ENCODE measurements around the gene NEO1. TPM values are rescaled to one million over a fixed set of nuclear protein-coding genes. Genes with fewer than 3 reads are reported as not detected.

Gene NEO1
- polyA plus RNA-seq, 4 donors: 8.4 to 162 (median 21.7) TPM

GRCh38 chr15:73265536-73266153 is 213.4 kb downstream of the NEO1 start:
- Histone ChIP-seq H3K9me3 (ENCODE audit: control insufficient read depth in 2 of 2, insufficient read depth in 1 of 2, low read depth in 1 of 2, low read length in 1 of 2) (no peaks in the 10 kb centered on the region), H3K27me3 (ENCODE audit: control insufficient read depth in 3 of 3, insufficient read depth in 3 of 3, low read length in 3 of 3) (no peaks in the 10 kb centered on the region), H3K36me3 (ENCODE audit: control insufficient read depth in 3 of 3, insufficient read depth in 2 of 3, low read depth in 1 of 3, low read length in 3 of 3) (peaks cover 0 to 27% (median 2%) of the 10 kb centered on the region in 3 donors), H3K4me3 (ENCODE audit: low read depth in 1 of 3, low read length in 3 of 3) (no peak overlapping the region), H3K4me1 (ENCODE audit: control insufficient read depth in 3 of 3, insufficient read depth in 2 of 3, low read depth in 1 of 3, low read length in 2 of 3) (no peaks in the 10 kb centered on the region), H3K27ac (ENCODE audit: low read depth in 1 of 3, low read length in 2 of 3) (no peak overlapping the region)
- FAIRE-seq (no peak), DNase-seq (peak; percentile 33 to 55)
- 59 to 81% (median 74%) methylated on average over 4 of the region's 4 CpGs for WGBS, 3 donors

- Histone ChIP-seq H3K9me3 (ENCODE audit: control insufficient read depth in 2 of 2, insufficient read depth in 1 of 2, low read depth in 1 of 2, low read length in 1 of 2) (no peaks in the 10 kb centered on the region), H3K4me3 (ENCODE audit: low read depth in 1 of 3, low read length in 3 of 3) (no peak overlapping the region), H3K36me3 (ENCODE audit: control insufficient read depth in 3 of 3, insufficient read depth in 2 of 3, low read depth in 1 of 3, low read length in 3 of 3) (peaks cover 0 to 34% (median 2%) of the 10 kb centered on the region in 3 donors), H3K27ac (ENCODE audit: low read depth in 1 of 3, low read length in 2 of 3) (no peak overlapping the region), H3K27me3 (ENCODE audit: control insufficient read depth in 3 of 3, insufficient read depth in 3 of 3, low read length in 3 of 3) (no peaks in the 10 kb centered on the region), H3K4me1 (ENCODE audit: control insufficient read depth in 3 of 3, insufficient read depth in 2 of 3, low read depth in 1 of 3, low read length in 2 of 3) (no peaks in the 10 kb centered on the region)
- FAIRE-seq (no peak), DNase-seq (no peak)
- WGBS, 3 donors: 92 to 97% (median 96%) methylated on average over 1 of the region's 1 CpG
Observed at GRCh38 chr15:73268457-73268856, 216.2 kb downstream of the NEO1 start.

GRCh38 chr15:73270366-73271097 is 218.3 kb downstream of the NEO1 start:
- Histone ChIP-seq H3K9me3 (ENCODE audit: control insufficient read depth in 2 of 2, insufficient read depth in 1 of 2, low read depth in 1 of 2, low read length in 1 of 2) (no peaks in the 10 kb centered on the region), H3K27me3 (ENCODE audit: control insufficient read depth in 3 of 3, insufficient read depth in 3 of 3, low read length in 3 of 3) (no peaks in the 10 kb centered on the region), H3K27ac (ENCODE audit: low read depth in 1 of 3, low read length in 2 of 3) (no peak overlapping the region), H3K36me3 (ENCODE audit: control insufficient read depth in 3 of 3, insufficient read depth in 2 of 3, low read depth in 1 of 3, low read length in 3 of 3) (peaks cover 3 to 29% (median 5%) of the 10 kb centered on the region in 3 donors), H3K4me1 (ENCODE audit: control insufficient read depth in 3 of 3, insufficient read depth in 2 of 3, low read depth in 1 of 3, low read length in 2 of 3) (no peaks in the 10 kb centered on the region), H3K4me3 (ENCODE audit: low read depth in 1 of 3, low read length in 3 of 3) (no peak overlapping the region)
- FAIRE-seq (no peak), DNase-seq (no peak)
- WGBS, 3 donors: 70 to 86% (median 80%) methylated on average over 3 of the region's 3 CpGs

GRCh38 chr15:73273181-73274002 is 221.1 kb downstream of the NEO1 start:
- FAIRE-seq (no peak), DNase-seq (peak; percentile 59 to 62)
- H3K4me3 ChIP-seq (ENCODE audit: low read depth in 1 of 3, low read length in 3 of 3): no peak overlapping the region
- H3K36me3 ChIP-seq (ENCODE audit: control insufficient read depth in 3 of 3, insufficient read depth in 2 of 3, low read depth in 1 of 3, low read length in 3 of 3): peaks cover 3 to 25% (median 9%) of the 10 kb centered on the region in 3 donors
- no peaks in the 10 kb centered on the region for H3K9me3 ChIP-seq (ENCODE audit: control insufficient read depth in 2 of 2, insufficient read depth in 1 of 2, low read depth in 1 of 2, low read length in 1 of 2)
- 34 to 44% (median 39%) methylated on average over 5 of the region's 5 CpGs for WGBS, 3 donors
- no peak overlapping the region for H3K27ac ChIP-seq (ENCODE audit: low read depth in 1 of 3, low read length in 2 of 3)
- no peaks in the 10 kb centered on the region for H3K4me1 ChIP-seq (ENCODE audit: control insufficient read depth in 3 of 3, insufficient read depth in 2 of 3, low read depth in 1 of 3, low read length in 2 of 3)
- no peaks in the 10 kb centered on the region for H3K27me3 ChIP-seq (ENCODE audit: control insufficient read depth in 3 of 3, insufficient read depth in 3 of 3, low read length in 3 of 3)

GRCh38 chr15:73275862-73276261 is 223.6 kb downstream of the NEO1 start:
- Histone ChIP-seq H3K9me3 (ENCODE audit: control insufficient read depth in 2 of 2, insufficient read depth in 1 of 2, low read depth in 1 of 2, low read length in 1 of 2) (no peaks in the 10 kb centered on the region), H3K36me3 (ENCODE audit: control insufficient read depth in 3 of 3, insufficient read depth in 2 of 3, low read depth in 1 of 3, low read length in 3 of 3) (peaks cover 3 to 25% (median 7%) of the 10 kb centered on the region in 3 donors), H3K4me3 (ENCODE audit: low read depth in 1 of 3, low read length in 3 of 3) (no peak overlapping the region), H3K4me1 (ENCODE audit: control insufficient read depth in 3 of 3, insufficient read depth in 2 of 3, low read depth in 1 of 3, low read length in 2 of 3) (no peaks in the 10 kb centered on the region), H3K27ac (ENCODE audit: low read depth in 1 of 3, low read length in 2 of 3) (no peak overlapping the region), H3K27me3 (ENCODE audit: control insufficient read depth in 3 of 3, insufficient read depth in 3 of 3, low read length in 3 of 3) (no peaks in the 10 kb centered on the region)
- DNase-seq (no peak), FAIRE-seq (no peak)

- Histone ChIP-seq H3K27ac (ENCODE audit: low read depth in 1 of 3, low read length in 2 of 3) (no peak overlapping the region), H3K4me1 (ENCODE audit: control insufficient read depth in 3 of 3, insufficient read depth in 2 of 3, low read depth in 1 of 3, low read length in 2 of 3) (no peaks in the 10 kb centered on the region), H3K4me3 (ENCODE audit: low read depth in 1 of 3, low read length in 3 of 3) (no peak overlapping the region), H3K36me3 (ENCODE audit: control insufficient read depth in 3 of 3, insufficient read depth in 2 of 3, low read depth in 1 of 3, low read length in 3 of 3) (peaks cover 2 to 35% (median 22%) of the 10 kb centered on the region in 3 donors), H3K9me3 (ENCODE audit: control insufficient read depth in 2 of 2, insufficient read depth in 1 of 2, low read depth in 1 of 2, low read length in 1 of 2) (no peaks in the 10 kb centered on the region), H3K27me3 (ENCODE audit: control insufficient read depth in 3 of 3, insufficient read depth in 3 of 3, low read length in 3 of 3) (no peaks in the 10 kb centered on the region)
- WGBS, 3 donors: 87 to 93% (median 91%) methylated on average over 8 of the region's 8 CpGs
- FAIRE-seq (no peak), DNase-seq (no peak)
Observed at GRCh38 chr15:73282567-73283365, 230.5 kb downstream of the NEO1 start.

- 73 to 90% (median 82%) methylated on average over 2 of the region's 2 CpGs for WGBS, 3 donors
- H3K4me3 ChIP-seq (ENCODE audit: low read depth in 1 of 3, low read length in 3 of 3): no peak overlapping the region
- H3K9me3 ChIP-seq (ENCODE audit: control insufficient read depth in 2 of 2, insufficient read depth in 1 of 2, low read depth in 1 of 2, low read length in 1 of 2): no peaks in the 10 kb centered on the region
- H3K27ac ChIP-seq (ENCODE audit: low read depth in 1 of 3, low read length in 2 of 3): no peak overlapping the region
- peaks cover 2 to 33% (median 20%) of the 10 kb centered on the region in 3 donors for H3K36me3 ChIP-seq (ENCODE audit: control insufficient read depth in 3 of 3, insufficient read depth in 2 of 3, low read depth in 1 of 3, low read length in 3 of 3)
- H3K4me1 ChIP-seq (ENCODE audit: control insufficient read depth in 3 of 3, insufficient read depth in 2 of 3, low read depth in 1 of 3, low read length in 2 of 3): no peaks in the 10 kb centered on the region
- DNase-seq: no peak
- no peak for FAIRE-seq
- H3K27me3 ChIP-seq (ENCODE audit: control insufficient read depth in 3 of 3, insufficient read depth in 3 of 3, low read length in 3 of 3): no peaks in the 10 kb centered on the region
Observed at GRCh38 chr15:73283366-73283962, 231.2 kb downstream of the NEO1 start.

Measured in small intestine (tissue), 7 donors.